ENCODE measurements around the gene GRK1. TPM values are rescaled to one million over a fixed set of nuclear protein-coding genes. Genes with fewer than 3 reads are reported as not detected.
"Not testable (repeated sequence)": the region's sequence is repeated elsewhere in the genome, so short reads cannot be mapped to it uniquely, and the experiment has no call there.

GRK1 gene
- total RNA-seq, result not detected

DNA sequence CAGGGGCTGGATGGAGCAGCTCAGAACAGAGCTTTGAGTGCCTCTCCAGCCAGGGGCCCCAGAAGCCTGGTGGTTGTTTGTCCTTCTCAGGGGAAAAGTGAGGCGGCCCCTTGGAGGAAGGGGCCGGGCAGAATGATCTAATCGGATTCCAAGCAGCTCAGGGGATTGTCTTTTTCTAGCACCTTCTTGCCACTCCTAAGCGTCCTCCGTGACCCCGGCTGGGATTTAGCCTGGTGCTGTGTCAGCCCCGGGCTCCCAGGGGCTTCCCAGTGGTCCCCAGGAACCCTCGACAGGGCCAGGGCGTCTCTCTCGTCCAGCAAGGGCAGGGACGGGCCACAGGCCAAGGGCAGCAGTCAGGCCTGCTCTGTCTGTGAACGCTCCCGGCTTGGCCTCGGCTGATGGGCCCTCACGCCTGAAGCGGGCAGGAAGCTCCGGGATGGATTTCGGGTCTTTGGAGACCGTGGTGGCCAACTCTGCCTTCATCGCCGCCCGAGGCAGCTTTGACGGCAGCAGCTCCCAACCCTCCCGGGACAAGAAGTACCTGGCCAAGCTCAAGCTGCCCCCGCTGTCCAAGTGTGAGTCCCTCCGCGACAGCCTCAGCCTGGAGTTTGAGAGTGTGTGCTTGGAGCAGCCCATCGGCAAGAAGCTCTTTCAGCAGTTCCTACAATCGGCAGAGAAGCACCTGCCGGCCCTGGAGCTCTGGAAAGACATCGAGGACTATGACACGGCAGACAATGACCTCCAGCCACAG is at the start of gene GRK1:
Gene GRK1 (plus strand): TSS at position 269 of the 751 bp plus-strand sequence. CDS start 168 bp downstream, at position 437.
- intact Hi-C loops (cut with micrococcal nuclease), result no loop called here
- Mint-ChIP-seq H3K36me3 (no peaks in the 10 kb centered on the region), H3K27ac (no peak within 1 kb of the TSS), H3K27me3 (peaks cover 2% of the 10 kb centered on the region), H3K4me3 (no peak within 1 kb of the TSS), H3K9me3 (peaks cover 2% of the 10 kb centered on the region), H3K4me1 (ENCODE audit: low read depth) (no peaks in the 10 kb centered on the region)
- ChIA-PET CTCF (interaction anchor here (1.6 kb wide), 1 partner anchor 58 kb away, joined by 5 read pairs; no protein-coding TSS in a partner anchor), POLR2A (no interaction called here)
- DNase-seq, result peak; percentile 4

GRCh38 chr13:113617961-113618360 is 49.1 kb upstream of the GRK1 start:
- ChIA-PET POLR2A (no interaction called here), CTCF (no interaction called here)
- H3K4me1 Mint-ChIP-seq (ENCODE audit: low read depth), result no peaks in the 10 kb centered on the region
- peaks cover 6% of the 10 kb centered on the region for H3K36me3 Mint-ChIP-seq
- H3K27me3 Mint-ChIP-seq, result no peaks in the 10 kb centered on the region
- H3K27ac Mint-ChIP-seq, result no peak overlapping the region
- H3K9me3 Mint-ChIP-seq, result no peaks in the 10 kb centered on the region
- DNase-seq, result no peak
- intact Hi-C loops (cut with micrococcal nuclease), result no loop called here
- H3K4me3 Mint-ChIP-seq, result no peak overlapping the region

DNA sequence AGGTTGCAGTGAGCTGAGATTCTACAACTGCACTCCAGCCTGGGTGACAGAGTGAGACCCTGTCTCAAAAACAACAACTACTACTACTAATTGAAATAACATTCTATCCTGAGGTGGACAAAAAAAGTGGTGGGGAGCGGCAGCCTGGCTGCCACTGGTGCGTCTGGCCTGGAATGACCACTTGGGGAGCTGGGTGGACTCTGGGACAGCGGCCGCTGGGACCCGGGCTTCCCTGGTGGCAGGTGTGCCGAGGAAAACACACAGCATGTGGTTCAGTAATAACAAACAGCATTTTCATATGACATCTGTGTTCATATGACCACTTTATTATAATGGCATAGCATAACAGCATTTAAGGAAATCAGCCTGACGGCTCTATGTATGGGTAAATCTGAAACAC is 48.6 kb upstream of the GRK1 start:
- H3K27me3 Mint-ChIP-seq, result no peaks in the 10 kb centered on the region
- no peak for DNase-seq
- no peak overlapping the region for H3K4me3 Mint-ChIP-seq
- ChIA-PET POLR2A (no interaction called here), CTCF (no interaction called here)
- no peaks in the 10 kb centered on the region for H3K9me3 Mint-ChIP-seq
- no peak overlapping the region for H3K27ac Mint-ChIP-seq
- intact Hi-C loops (cut with micrococcal nuclease), result no loop called here
- H3K36me3 Mint-ChIP-seq, result peaks cover 8% of the 10 kb centered on the region
- no peaks in the 10 kb centered on the region for H3K4me1 Mint-ChIP-seq (ENCODE audit: low read depth)

DNA sequence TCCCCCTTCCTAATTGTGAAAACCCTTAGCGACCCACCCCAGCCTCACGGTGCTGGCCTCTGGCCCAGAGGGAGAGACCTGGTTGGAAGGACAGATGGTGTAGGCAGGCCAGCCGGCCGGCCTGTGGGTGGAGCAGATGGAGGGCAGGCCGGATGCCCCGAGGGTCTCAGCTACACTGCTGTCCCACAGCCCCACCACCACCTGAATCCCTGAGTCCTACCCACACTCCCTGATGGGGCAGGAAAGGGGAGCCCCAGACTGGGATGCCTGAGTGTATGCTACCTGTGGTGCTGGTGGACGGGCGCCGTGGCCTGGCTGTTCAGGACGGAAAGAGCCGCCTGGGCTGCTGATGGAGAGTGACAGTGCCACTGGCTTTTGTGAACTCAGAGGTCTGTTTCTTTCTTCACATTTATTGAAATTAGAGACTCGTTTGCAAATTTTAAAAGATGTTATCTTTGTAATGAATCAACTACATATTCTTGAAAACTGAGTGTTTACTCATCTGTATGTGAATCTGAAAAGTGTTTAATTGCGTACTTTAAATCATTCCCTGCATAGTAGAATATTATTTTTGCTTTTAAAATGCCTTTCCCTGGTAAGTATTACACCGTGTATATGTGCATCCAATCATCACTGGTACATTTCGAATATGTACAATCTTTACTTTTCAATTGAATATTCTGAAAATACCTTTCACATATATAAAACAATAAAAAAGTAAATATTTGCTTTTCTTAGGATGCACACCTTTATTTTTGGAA is 46.8 kb upstream of the GRK1 start:
- CTCF ChIA-PET, result no interaction called here
- Mint-ChIP-seq H3K36me3 (peaks cover 19% of the 10 kb centered on the region), H3K9me3 (no peaks in the 10 kb centered on the region), H3K27me3 (no peaks in the 10 kb centered on the region), H3K27ac (no peak overlapping the region), H3K4me1 (ENCODE audit: low read depth) (no peaks in the 10 kb centered on the region), H3K4me3 (no peak overlapping the region)
- POLR2A ChIA-PET, result no interaction called here
- DNase-seq, result no peak
- intact Hi-C loops (cut with micrococcal nuclease), result no loop called here

DNA sequence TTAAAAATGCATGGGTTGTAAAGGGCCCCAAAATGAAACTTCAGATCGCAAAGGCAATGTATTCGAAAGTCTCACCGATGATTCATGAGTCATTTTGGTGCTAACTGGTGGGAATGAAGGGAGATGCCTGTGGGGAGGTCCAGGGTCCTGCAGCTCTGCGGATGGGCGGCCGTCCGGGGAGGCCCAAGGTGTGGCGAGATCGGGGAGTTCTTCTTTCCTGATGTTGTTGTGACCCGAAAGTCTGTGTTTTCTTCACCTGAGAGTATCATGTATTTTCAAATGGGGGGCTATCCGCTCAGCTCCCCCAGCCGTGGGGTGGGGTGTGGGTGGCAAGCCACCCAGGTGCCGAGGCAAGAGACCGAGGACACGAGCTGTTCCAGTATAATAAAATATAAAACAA is 46.0 kb upstream of the GRK1 start:
- no peaks in the 10 kb centered on the region for H3K9me3 Mint-ChIP-seq
- no peak overlapping the region for H3K27ac Mint-ChIP-seq
- H3K4me1 Mint-ChIP-seq (ENCODE audit: low read depth), result no peaks in the 10 kb centered on the region
- POLR2A ChIA-PET, result no interaction called here
- CTCF ChIA-PET, result no interaction called here
- no peaks in the 10 kb centered on the region for H3K27me3 Mint-ChIP-seq
- peaks cover 21% of the 10 kb centered on the region for H3K36me3 Mint-ChIP-seq
- H3K4me3 Mint-ChIP-seq, result no peak overlapping the region
- DNase-seq, result no peak
- intact Hi-C loops (cut with micrococcal nuclease), result no loop called here

GRCh38 chr13:113621498-113621897 is 45.5 kb upstream of the GRK1 start:
- H3K4me1 Mint-ChIP-seq (ENCODE audit: low read depth); POLR2A ChIA-PET; H3K9me3 Mint-ChIP-seq; intact Hi-C loops (cut with micrococcal nuclease); H3K27me3 Mint-ChIP-seq; H3K27ac Mint-ChIP-seq; DNase-seq; CTCF ChIA-PET; H3K4me3 Mint-ChIP-seq: not testable (repeated sequence)
- H3K36me3 Mint-ChIP-seq, result peaks cover 23% of the 10 kb centered on the region

GRCh38 chr13:113621986-113622550 is 45.0 kb upstream of the GRK1 start:
- H3K4me1 Mint-ChIP-seq (ENCODE audit: low read depth); CTCF ChIA-PET; H3K27ac Mint-ChIP-seq; POLR2A ChIA-PET; H3K4me3 Mint-ChIP-seq; DNase-seq; H3K27me3 Mint-ChIP-seq; intact Hi-C loops (cut with micrococcal nuclease); H3K9me3 Mint-ChIP-seq: not testable (repeated sequence)
- H3K36me3 Mint-ChIP-seq, result peaks cover 27% of the 10 kb centered on the region

DNA sequence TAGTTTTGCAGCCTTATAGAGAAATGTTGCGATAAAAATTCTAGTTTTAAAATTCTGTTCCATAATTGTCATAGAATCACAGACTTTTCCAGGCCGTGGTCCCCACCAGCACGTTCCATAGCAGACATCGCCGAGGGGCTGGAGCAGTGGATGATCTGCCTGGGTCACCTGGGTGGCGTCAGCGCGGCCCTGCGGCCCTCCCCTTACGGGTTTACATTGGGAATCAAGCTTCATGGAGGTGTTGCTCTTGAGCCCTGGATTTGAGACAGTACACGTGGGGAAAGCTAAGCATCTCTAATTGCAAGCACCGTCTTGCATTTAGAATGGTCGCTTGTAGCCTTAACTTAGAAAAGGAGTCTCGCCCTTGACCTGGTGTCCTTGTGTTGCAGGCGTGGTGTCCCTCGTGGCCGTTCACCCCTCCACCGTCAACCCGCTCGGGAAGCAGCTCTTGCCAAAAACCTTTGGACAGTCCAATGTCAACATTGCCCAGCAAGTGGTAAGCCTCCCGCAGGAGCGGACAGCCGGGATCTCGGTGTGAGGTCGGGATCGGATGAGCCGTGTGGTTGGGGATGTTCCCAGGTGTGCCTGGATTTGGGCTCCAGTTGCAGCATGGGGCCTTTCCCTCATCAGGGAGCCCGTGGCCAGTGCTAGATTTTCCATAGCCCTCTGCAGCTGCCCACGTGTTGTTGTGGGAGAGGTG is 44.1 kb upstream of the GRK1 start:
- Mint-ChIP-seq H3K9me3 (no peaks in the 10 kb centered on the region), H3K27ac (no peak overlapping the region), H3K36me3 (peaks cover 28% of the 10 kb centered on the region), H3K4me3 (no peak overlapping the region), H3K27me3 (no peaks in the 10 kb centered on the region), H3K4me1 (ENCODE audit: low read depth) (no peaks in the 10 kb centered on the region)
- POLR2A ChIA-PET, result no interaction called here
- intact Hi-C loops (cut with micrococcal nuclease), result no loop called here
- CTCF ChIA-PET, result no interaction called here
- DNase-seq, result no peak

DNA sequence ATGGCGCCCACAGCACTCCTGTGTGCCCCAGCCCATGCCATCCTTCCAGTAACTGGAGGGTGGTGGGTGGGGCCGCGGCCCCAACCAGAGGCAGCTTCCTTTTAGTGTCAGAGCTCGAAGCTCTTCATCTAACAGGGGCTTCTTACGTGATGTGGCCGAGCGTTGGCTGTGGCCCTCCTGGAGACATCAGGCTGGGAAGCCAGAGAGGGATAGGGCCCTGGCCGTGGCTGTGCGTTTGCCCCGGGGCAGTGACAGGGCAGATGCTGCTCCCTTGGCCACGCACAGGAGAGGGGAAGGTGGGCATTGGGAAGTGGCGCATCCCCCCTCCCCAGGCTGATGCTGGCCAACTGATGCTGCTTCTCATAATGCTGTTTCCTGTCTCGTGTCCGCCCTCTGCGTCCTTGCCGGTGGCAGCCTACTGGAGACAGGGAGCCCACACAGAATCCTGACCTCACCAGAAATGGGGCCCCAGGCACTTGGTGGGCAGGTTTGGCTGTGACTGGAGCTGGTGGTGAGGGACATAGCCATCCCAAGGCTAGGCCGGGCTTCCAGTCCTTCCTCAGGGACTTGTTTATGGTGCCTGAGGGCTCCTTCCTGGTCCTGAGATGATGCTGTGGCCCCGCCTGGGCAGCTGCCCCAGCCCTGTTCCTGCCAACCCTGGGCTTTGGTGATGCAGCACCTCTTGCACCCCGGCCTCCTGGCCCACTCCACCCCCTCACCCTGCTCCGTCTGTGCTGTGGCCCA is 43.4 kb upstream of the GRK1 start:
- H3K4me1 Mint-ChIP-seq (ENCODE audit: low read depth), result no peaks in the 10 kb centered on the region
- POLR2A ChIA-PET, result no interaction called here
- H3K27me3 Mint-ChIP-seq, result no peaks in the 10 kb centered on the region
- DNase-seq, result no peak
- H3K4me3 Mint-ChIP-seq, result no peak overlapping the region
- no peak overlapping the region for H3K27ac Mint-ChIP-seq
- H3K9me3 Mint-ChIP-seq, result no peaks in the 10 kb centered on the region
- CTCF ChIA-PET, result no interaction called here
- peaks cover 29% of the 10 kb centered on the region for H3K36me3 Mint-ChIP-seq
- intact Hi-C loops (cut with micrococcal nuclease), result no loop called here

GRCh38 chr13:113624235-113624587 is 42.8 kb upstream of the GRK1 start:
- Mint-ChIP-seq H3K4me1 (ENCODE audit: low read depth) (no peaks in the 10 kb centered on the region), H3K9me3 (no peaks in the 10 kb centered on the region), H3K27ac (no peak overlapping the region), H3K36me3 (peaks cover 31% of the 10 kb centered on the region), H3K4me3 (no peak overlapping the region), H3K27me3 (no peaks in the 10 kb centered on the region)
- intact Hi-C loops (cut with micrococcal nuclease), result no loop called here
- ChIA-PET POLR2A (no interaction called here), CTCF (no interaction called here)
- DNase-seq, result no peak

DNA sequence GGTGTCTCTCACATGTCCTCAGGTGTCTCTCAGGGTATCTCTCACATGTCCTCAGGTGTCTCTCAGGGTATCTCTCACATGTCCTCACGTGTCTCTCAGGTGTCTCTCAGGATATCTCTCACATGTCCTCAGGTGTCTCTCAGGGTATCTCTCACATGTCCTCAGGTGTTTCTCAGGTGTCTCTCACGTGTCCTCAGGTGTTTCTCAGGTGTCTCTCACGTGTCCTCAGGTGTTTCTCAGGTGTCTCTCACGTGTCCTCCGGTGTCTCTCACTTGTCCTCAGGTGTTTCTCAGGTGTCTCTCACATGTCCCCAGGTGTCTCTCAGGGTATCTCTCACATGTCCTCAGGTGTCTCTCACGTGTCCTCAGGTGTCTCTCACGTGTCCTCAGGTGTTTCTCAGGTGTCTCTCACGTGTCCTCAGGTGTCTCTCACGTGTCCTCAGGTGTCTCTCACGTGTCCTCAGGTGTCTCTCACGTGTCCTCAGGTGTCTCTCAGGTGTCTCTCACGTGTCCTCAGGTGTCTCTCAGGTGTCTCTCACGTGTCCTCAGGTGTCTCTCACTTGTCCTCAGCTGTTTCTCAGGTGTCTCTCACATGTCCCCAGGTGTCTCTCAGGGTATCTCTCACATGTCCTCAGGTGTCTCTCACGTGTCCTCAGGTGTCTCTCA is 42.2 kb upstream of the GRK1 start:
- CTCF ChIA-PET; H3K4me1 Mint-ChIP-seq (ENCODE audit: low read depth); H3K27ac Mint-ChIP-seq; intact Hi-C loops (cut with micrococcal nuclease); H3K4me3 Mint-ChIP-seq; H3K9me3 Mint-ChIP-seq; DNase-seq; POLR2A ChIA-PET; H3K27me3 Mint-ChIP-seq: not testable (repeated sequence)
- peaks cover 35% of the 10 kb centered on the region for H3K36me3 Mint-ChIP-seq

All from activated CD4-positive, alpha-beta memory T cell treated with anti-CD3 and anti-CD28 coated beads for 36 hours (primary cell).